Heart left ventricle (tissue), 16 donors: ENCODE data around the gene NUDT5. TPM values are rescaled to one million over a fixed set of nuclear protein-coding genes. Genes with fewer than 3 reads are reported as not detected.
A peak's percentile ranks its signal among the peaks of the same experiment; 100 is the strongest.

Source experiments
- ATAC-seq, 4 donors: fragments of 200-7000 bp; cut with Tn5 transposase; one replicate each; pipeline ENCODE4 v1.9.1; 2020 to 2022; ENCODE audit warnings: moderate library complexity in 4 of 4, mild to moderate bottlenecking in 3 of 4, moderate number of reproducible peaks in 1 of 4
- DNase-seq, 5 donors: peaks; one replicate each; pipeline ENCODE4 v3.0.0-alpha.2; 2020
- H3K27ac ChIP-seq, 12 donors: fragments of 200-600 bp; sonication (generic) in 4 of 12; one replicate each; pipeline versions ENCODE4 v1.5.0 to v1.8.0; 2016 to 2022; ENCODE audit warnings: mild to moderate bottlenecking in 2 of 12
- H3K27me3 ChIP-seq, 9 donors: fragments of 200-600 bp; sonication (generic) in 2 of 9; one replicate each; pipeline versions ENCODE4 v1.5.1 to v1.8.0; 2016 to 2022; ENCODE audit warnings: mild to moderate bottlenecking in 3 of 9
- H3K36me3 ChIP-seq, 9 donors: fragments of 200-600 bp; sonication (generic) in 2 of 9; one replicate each; pipeline versions ENCODE4 v1.5.0 to v1.8.0; 2018 to 2022; ENCODE audit warnings: mild to moderate bottlenecking in 2 of 9
- H3K4me1 ChIP-seq, 12 donors: fragments of 200-600 bp; sonication (generic) in 4 of 12; one replicate each; pipeline versions ENCODE4 v1.5.0 to v1.8.0; 2016 to 2022; ENCODE audit warnings: mild to moderate bottlenecking in 3 of 12
- H3K4me3 ChIP-seq, 12 donors: fragments of 200-600 bp; sonication (generic) in 4 of 12; one replicate each; pipeline versions ENCODE4 v1.5.0 to v1.8.0; 2017 to 2022; ENCODE audit warnings: mild to moderate bottlenecking in 9 of 12, moderate library complexity in 4 of 12
- H3K9me3 ChIP-seq, 12 donors: fragments of 200-600 bp; sonication (generic) in 4 of 12; one replicate each; pipeline versions ENCODE4 v1.5.0 to v1.8.0; 2016 to 2022; ENCODE audit warnings: mild to moderate bottlenecking in 1 of 12
- POLR2A ChIP-seq, 2 donors: fragments of 450-650 bp; IDR thresholded peaks; one replicate each; pipeline ENCODE4 v1.6.1; 2017; ENCODE audit warnings: antibody characterized with exemption in 2 of 2, mild to moderate bottlenecking in 2 of 2, moderate library complexity in 2 of 2
- WGBS, 4 donors: extraction: QIAGEN DNeasy Blood & Tissue Kit in 2 of 4; methylation state at CpG; one replicate each; pipeline versions ENCODE4 v1.1.5 to v1.1.7; 2013 to 2018; 5-methylcytosine and 5-hydroxymethylcytosine counted together
- intact Hi-C, 10 donors: fragments of 100-400 bp; cut with DNase I; formaldehyde crosslinking; loops; one replicate each; pipeline versions ENCODE4 v1.11.1 to v1.14.2; 2022
- polyA plus RNA-seq, 2 donors: library from polyadenylated mRNA; stranded (reverse); fragments of 200-250 nt; gene quantifications; one replicate each; pipeline ENCODE4 v1.2.3, GENCODE V29; 2013
- total RNA-seq, 9 donors: library from RNA; depleted of rRNA in 2 of 9; stranded (reverse); fragments of >200 nt in 2 of 9; fragmentation: NEBNext Ultra II Directional in 3 of 9; extraction: Animal tissue kit (Norgen Biotek cat#: 25700) in 3 of 9; gene quantifications; one replicate each; pipeline versions ENCODE4 v1.1.0 to v1.2.4, GENCODE V29; 2016 to 2023
- TF ChIP-seq, protein P1 (sequence below), 12 donors: fragments of 200-600 bp; sonication (generic) in 4 of 12; IDR thresholded peaks; one replicate each; pipeline versions ENCODE4 v1.5.0 to v1.8.0; 2018 to 2022; ENCODE audit warnings: antibody characterized with exemption in 12 of 12, mild to moderate bottlenecking in 5 of 12
- donor health status: ischemic (EF 13 %, LVEDD 7.1; RV severe dilation, severe dysfunction).
- donor health status: healthy with polysubstance abuse.
- donor health status: DM: no; HTN: yes; CAD: no.
- donor health status: DM: no; HTN: no; CAD: no.
- donor health status: ischemic (EF 25% LVEDD 6.9; RV normal size, moderate dysfunction).
- donor health status: ischemic (EF 25% LVEDD 5.7; RV mildly dilated, moderate dysfunction).
- donor health status: healthy.
- donor health status: DM: yes; HTN: yes; CAD: no.
- donor health status: ischemic (EF 35%, LVEDD 5.7; RV mildly dilated, moderate dysfunction).
- donor health status: nonischemic (EF 11% LVEDD 7.7; RV severe dilation, severe dysfunction).
- donor health status: DM: yes; HTN: yes; CAD: no.
- donor health status: PGD.
- donor health status: ischemic (EF 29% LVEDD 5.4; RV normal size, mild dysfunction).
- donor health status: nonischemic (EF 23%, LVEDD 6.1; RV moderate dilation, normal function).

NUDT5 gene
- total and polyA plus RNA-seq, 11 donors, result 5.0 to 23.3 (median 9.2) TPM

DNA sequence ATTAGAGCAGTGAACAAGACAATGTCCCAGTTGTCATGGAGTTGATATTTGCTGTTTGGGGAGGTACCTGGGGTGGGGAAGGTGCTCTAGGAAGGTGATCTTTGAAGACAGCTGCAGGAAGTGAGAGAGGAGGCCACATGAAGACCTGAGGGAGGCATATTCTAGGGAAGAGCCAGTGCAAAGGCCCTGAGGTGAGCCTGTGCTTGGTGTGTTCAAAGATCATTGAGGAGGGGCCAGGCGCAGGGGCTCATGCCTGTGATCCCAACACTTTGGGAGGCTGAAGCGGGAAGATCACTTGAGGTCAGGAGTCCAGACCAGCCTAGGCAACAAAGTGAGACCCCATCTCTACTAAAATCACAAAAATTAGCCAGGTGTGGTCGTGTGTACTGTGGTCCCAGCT, 51.2 kb downstream of the NUDT5 start:
- Histone ChIP-seq H3K4me1 (no peaks in the 10 kb centered on the region), H3K27me3 (no peaks in the 10 kb centered on the region), H3K4me3 (no peak overlapping the region), H3K27ac (no peak overlapping the region), H3K36me3 (peaks cover 0 to 80% (median 45%) of the 10 kb centered on the region in 9 donors), H3K9me3 (no peaks in the 10 kb centered on the region)
- TF ChIP-seq, protein P1, sequence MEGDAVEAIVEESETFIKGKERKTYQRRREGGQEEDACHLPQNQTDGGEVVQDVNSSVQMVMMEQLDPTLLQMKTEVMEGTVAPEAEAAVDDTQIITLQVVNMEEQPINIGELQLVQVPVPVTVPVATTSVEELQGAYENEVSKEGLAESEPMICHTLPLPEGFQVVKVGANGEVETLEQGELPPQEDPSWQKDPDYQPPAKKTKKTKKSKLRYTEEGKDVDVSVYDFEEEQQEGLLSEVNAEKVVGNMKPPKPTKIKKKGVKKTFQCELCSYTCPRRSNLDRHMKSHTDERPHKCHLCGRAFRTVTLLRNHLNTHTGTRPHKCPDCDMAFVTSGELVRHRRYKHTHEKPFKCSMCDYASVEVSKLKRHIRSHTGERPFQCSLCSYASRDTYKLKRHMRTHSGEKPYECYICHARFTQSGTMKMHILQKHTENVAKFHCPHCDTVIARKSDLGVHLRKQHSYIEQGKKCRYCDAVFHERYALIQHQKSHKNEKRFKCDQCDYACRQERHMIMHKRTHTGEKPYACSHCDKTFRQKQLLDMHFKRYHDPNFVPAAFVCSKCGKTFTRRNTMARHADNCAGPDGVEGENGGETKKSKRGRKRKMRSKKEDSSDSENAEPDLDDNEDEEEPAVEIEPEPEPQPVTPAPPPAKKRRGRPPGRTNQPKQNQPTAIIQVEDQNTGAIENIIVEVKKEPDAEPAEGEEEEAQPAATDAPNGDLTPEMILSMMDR (IDR thresholded peaks at IDR 0.05), result no peak
- TF ChIP-seq POLR2A (IDR thresholded peaks at IDR 0.05), result no peak
- DNase-seq, result no peak
- ATAC-seq, result no peak
- intact Hi-C loops, result no loop called here
- WGBS, 4 donors, result 95 to 98% (median 97%) methylated on average over 3 of the region's 3 CpGs

DNA sequence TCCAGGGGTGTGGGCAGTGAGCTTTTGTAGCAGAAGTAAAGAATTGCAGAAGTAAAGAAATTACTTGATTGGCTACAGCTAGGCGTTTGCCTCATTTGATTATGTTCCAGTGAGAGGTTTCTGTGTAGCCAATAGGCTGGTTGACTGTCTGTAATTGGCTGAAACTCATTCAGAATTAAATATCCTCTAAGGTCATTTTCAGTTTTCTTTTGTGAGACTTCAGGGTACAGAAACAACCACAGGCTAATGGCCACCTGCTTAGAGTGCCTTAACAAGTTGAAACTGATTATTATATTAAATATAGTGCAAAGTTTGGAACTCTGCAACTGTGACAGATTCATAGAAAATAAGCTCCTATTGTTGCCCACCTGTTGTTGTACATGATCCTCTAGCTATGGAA, 55.7 kb downstream of the NUDT5 start:
- Histone ChIP-seq H3K4me3 (no peak overlapping the region), H3K4me1 (no peaks in the 10 kb centered on the region), H3K27me3 (no peaks in the 10 kb centered on the region), H3K9me3 (no peaks in the 10 kb centered on the region), H3K36me3 (peaks cover 0 to 89% (median 72%) of the 10 kb centered on the region in 9 donors), H3K27ac (no peak overlapping the region)
- DNase-seq, result no peak
- WGBS, 4 donors, result 86 to 97% (median 92%) methylated on average over 1 of the region's 1 CpG
- intact Hi-C loops, result no loop called here
- ATAC-seq, result no peak
- TF ChIP-seq, protein P1 (IDR thresholded peaks at IDR 0.05), result no peak
- no peak for TF ChIP-seq POLR2A (IDR thresholded peaks at IDR 0.05)

DNA sequence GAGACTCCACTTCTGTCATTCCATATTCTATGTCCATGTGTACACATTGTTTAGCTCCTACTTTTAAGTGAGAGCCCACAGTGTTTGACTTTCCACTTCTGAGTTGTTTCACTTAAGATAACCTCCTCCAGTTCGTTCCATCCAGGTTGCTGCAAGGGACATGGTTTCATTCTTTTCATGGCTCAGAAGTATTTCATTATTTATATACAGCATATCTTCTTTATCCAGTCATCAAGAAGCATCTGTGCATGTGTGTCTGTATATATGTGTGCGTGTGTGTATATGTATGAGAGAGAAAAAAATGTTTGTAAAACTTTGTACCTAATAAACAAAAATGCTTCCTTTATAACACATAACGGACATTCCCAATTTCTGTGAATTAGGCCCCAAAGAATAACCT, 60.1 kb downstream of the NUDT5 start:
- Histone ChIP-seq H3K4me3 (no peak overlapping the region), H3K9me3 (no peaks in the 10 kb centered on the region), H3K27ac (no peak overlapping the region), H3K27me3 (no peaks in the 10 kb centered on the region), H3K4me1 (peaks cover 0 to 8% (median under 1%) of the 10 kb centered on the region in 12 donors), H3K36me3 (peaks cover 0 to 74% (median 55%) of the 10 kb centered on the region in 9 donors)
- DNase-seq (no peak), ATAC-seq (no peak)
- WGBS, 4 donors, result 83 to 87% (median 85%) methylated on average over 3 of the region's 3 CpGs
- TF ChIP-seq POLR2A (IDR thresholded peaks at IDR 0.05), result no peak
- TF ChIP-seq, protein P1 (IDR thresholded peaks at IDR 0.05), result no peak
- intact Hi-C loops, result no loop called here

DNA sequence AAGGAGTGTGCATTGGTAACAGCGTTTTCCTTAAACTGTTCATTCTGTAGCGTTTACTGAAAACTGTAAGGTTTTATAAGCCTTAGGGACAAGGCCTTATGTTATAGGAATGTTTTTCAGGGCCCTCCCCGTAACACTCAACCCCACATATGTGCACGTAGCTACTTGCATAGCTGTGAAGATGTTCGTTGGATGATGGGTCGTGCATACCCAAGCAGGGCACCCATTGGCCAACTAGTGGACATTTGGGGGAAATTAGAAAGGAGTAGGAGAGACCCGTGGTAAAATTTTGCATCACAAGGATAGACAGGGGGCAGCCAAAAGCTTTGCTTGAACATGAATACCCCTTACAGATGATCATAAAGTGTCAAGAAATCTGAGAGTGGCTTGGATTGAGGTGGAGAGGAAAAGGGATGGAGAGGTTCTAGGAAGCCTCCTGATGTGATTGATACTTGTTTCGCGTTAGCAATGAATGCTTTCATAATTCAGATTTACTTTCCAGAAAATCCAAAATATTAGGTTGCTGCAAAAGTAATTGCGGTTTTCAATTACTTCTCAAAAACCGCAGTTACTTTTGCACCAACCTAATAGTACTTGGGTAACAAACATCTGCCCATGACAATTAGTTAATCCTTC, 65.3 kb downstream of the NUDT5 start:
- DNase-seq (no peak), ATAC-seq (peak; percentile 10 to 49 (median 18))
- no peaks in the 10 kb centered on the region for H3K9me3 ChIP-seq
- peak overlapping the region; percentile 79 to 99 (median 94) for H3K4me3 ChIP-seq
- no peaks in the 10 kb centered on the region for H3K27me3 ChIP-seq
- peaks cover 0 to 18% (median 5%) of the 10 kb centered on the region in 12 donors for H3K4me1 ChIP-seq
- no peak for TF ChIP-seq POLR2A (IDR thresholded peaks at IDR 0.05)
- TF ChIP-seq, protein P1 (IDR thresholded peaks at IDR 0.05), result peak in 7 of 12 donors; percentile 11 to 54 (median 34)
- 27 to 35% (median 32%) methylated on average over 11 of the region's 11 CpGs for WGBS, 4 donors
- H3K36me3 ChIP-seq, result peaks cover 0 to 28% (median 15%) of the 10 kb centered on the region in 9 donors
- peak overlapping the region in 10 of 12 donors; percentile 73 to 93 (median 87) for H3K27ac ChIP-seq
- intact Hi-C loops, result loop anchor here in 1 of 10 donors (2.0 kb wide), 1 partner anchor 64 kb away; the partner anchor contains the start of gene NUDT5
